Heart right ventricle (tissue), 16 donors: Measurements from ENCODE around the gene MICALL2. TPM values are rescaled to one million over a fixed set of nuclear protein-coding genes. Genes with fewer than 3 reads are reported as not detected.

ENCODE experiments used
- ATAC-seq, 8 donors: fragments of 200-7000 bp; cut with Tn5 transposase; one replicate each; pipeline ENCODE4 v1.9.1; 2020; ENCODE audit warnings: mild to moderate bottlenecking in 8 of 8, moderate library complexity in 8 of 8, moderate number of reproducible peaks in 1 of 8
- DNase-seq, 2 donors: peaks; one replicate each; pipeline ENCODE4 v3.0.0-alpha.2; 2020
- H3K27ac ChIP-seq, 10 donors: fragments of 200-600 bp; sonication (generic) in 2 of 10; one replicate each; pipeline versions ENCODE4 v1.5.0 to v1.8.0; 2020 to 2022; ENCODE audit warnings: mild to moderate bottlenecking in 3 of 10
- H3K27me3 ChIP-seq, 7 donors: fragments of 200-600 bp; one replicate each; pipeline ENCODE4 v1.8.0; 2021 to 2022; ENCODE audit warnings: mild to moderate bottlenecking in 2 of 7
- H3K36me3 ChIP-seq, 9 donors: fragments of 200-600 bp; sonication (generic) in 1 of 9; one replicate each; pipeline versions ENCODE4 v1.5.0 to v1.8.0; 2020 to 2022; ENCODE audit warnings: mild to moderate bottlenecking in 2 of 9
- H3K4me1 ChIP-seq, 9 donors: fragments of 200-600 bp; sonication (generic) in 1 of 9; one replicate each; pipeline versions ENCODE4 v1.5.0 to v1.8.0; 2020 to 2022; ENCODE audit warnings: mild to moderate bottlenecking in 4 of 9
- H3K4me3 ChIP-seq, 10 donors: fragments of 200-600 bp; sonication (generic) in 2 of 10; one replicate each; pipeline versions ENCODE4 v1.5.0 to v1.8.0; 2020 to 2022; ENCODE audit warnings: mild to moderate bottlenecking in 7 of 10, moderate library complexity in 2 of 10
- H3K9me3 ChIP-seq, 11 donors: fragments of 200-600 bp in 10 of 11; sonication (generic) in 2 of 11; one replicate each; pipeline versions ENCODE4 v1.5.0 to v1.8.0; 2013 to 2022; ENCODE audit warnings: mild to moderate bottlenecking in 2 of 11, control low read depth in 1 of 11, moderate library complexity in 1 of 11
- CTCF ChIP-seq, 9 donors: fragments of 200-600 bp; sonication (generic) in 2 of 9; IDR thresholded peaks; one replicate each; pipeline versions ENCODE4 v1.5.0 to v1.8.0; 2021 to 2022; ENCODE audit warnings: antibody characterized with exemption in 9 of 9, mild to moderate bottlenecking in 5 of 9, moderate library complexity in 1 of 9
- WGBS, 2 donors: extraction: QIAGEN DNeasy Blood & Tissue Kit; methylation state at CpG; one replicate each; pipeline ENCODE4 v1.1.7; 2013; ENCODE audit warnings: inconsistent platforms in 1 of 2; 5-methylcytosine and 5-hydroxymethylcytosine counted together
- intact Hi-C, 10 donors: fragments of 100-400 bp; cut with DNase I; formaldehyde crosslinking; loops; one replicate each; pipeline versions ENCODE4 v1.11.1 to v1.14.2; 2022
- polyA plus RNA-seq, 2 donors: library from polyadenylated mRNA; stranded (reverse); fragments of 200-250 nt; gene quantifications; one replicate each; pipeline ENCODE4 v1.2.3, GENCODE V29; 2013
- total RNA-seq, 10 donors: library from RNA; stranded (reverse); fragmentation: NEBNext Ultra II Directional in 3 of 10; extraction: Animal tissue kit (Norgen Biotek cat#: 25700) in 3 of 10; gene quantifications; one replicate each; pipeline versions ENCODE4 v1.2.1 to v1.2.4, GENCODE V29; 2021 to 2023
- donor health status: Arrhythmogenic right ventricular cardiomyopathy.
- donor health status: ischemic (EF 13 %, LVEDD 7.1; RV severe dilation, severe dysfunction).
- donor health status: healthy with polysubstance abuse.
- donor health status: DM: no; HTN: yes; CAD: no.
- donor health status: DM: no; HTN: no; CAD: no.
- donor health status: ischemic (EF 25% LVEDD 6.9; RV normal size, moderate dysfunction).
- donor health status: ischemic (EF 25% LVEDD 5.7; RV mildly dilated, moderate dysfunction).
- donor health status: healthy.
- donor health status: DM: yes; HTN: yes; CAD: no.
- donor health status: Ischemic cardiomyopathy.
- donor health status: ischemic (EF 35%, LVEDD 5.7; RV mildly dilated, moderate dysfunction).
- donor health status: nonischemic (EF 11% LVEDD 7.7; RV severe dilation, severe dysfunction).
- donor health status: DM: yes; HTN: yes; CAD: no.
- donor health status: PGD.
- donor health status: ischemic (EF 29% LVEDD 5.4; RV normal size, mild dysfunction).
- donor health status: nonischemic (EF 23%, LVEDD 6.1; RV moderate dilation, normal function).

Gene MICALL2
- total and polyA plus RNA-seq, 12 donors: 4.6 to 38.3 (median 8.7) TPM

DNA sequence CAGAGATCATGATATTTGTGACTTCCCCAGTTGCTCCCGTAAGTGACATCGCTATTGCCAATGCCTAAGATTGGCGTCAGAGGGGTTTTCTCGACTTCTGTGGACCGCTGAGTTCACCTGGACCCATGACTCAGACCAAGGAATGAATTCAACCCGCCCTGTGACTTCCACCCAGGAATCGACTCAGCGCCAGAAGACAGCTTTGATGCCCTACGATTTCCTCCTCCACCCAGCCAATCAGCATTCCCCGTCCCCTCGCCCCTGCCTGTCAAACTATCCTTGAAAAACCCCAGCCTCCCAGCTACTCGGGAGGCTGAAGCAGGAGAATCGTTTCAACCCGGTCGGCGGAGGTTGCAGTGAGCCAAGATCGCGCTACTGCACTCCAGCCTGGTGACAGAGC is 58.3 kb downstream of the MICALL2 start:
- H3K27me3 ChIP-seq: peaks cover 0 to 71% (median 64%) of the 10 kb centered on the region in 7 donors
- intact Hi-C loops: loop anchor here in 1 of 10 donors (10.0 kb wide), 1 partner anchor 176 kb away; no protein-coding TSS in a partner anchor

GRCh38 chr7:1400371-1400770 is 58.9 kb downstream of the MICALL2 start:
- Histone ChIP-seq H3K27ac (no peak overlapping the region), H3K27me3 (peaks cover 0 to 74% (median 58%) of the 10 kb centered on the region in 7 donors), H3K36me3 (no peaks in the 10 kb centered on the region), H3K4me3 (no peak overlapping the region), H3K9me3 (peaks cover 0 to 18% (median 0%) of the 10 kb centered on the region in 11 donors), H3K4me1 (peaks cover 0 to 13% (median 10%) of the 10 kb centered on the region in 9 donors)
- ATAC-seq: no peak
- intact Hi-C loops: loop anchor here in 1 of 10 donors (10.0 kb wide), 1 partner anchor 176 kb away; no protein-coding TSS in a partner anchor
- no peak for TF ChIP-seq CTCF (IDR thresholded peaks at IDR 0.05)
- WGBS, 2 donors: 39 to 44% methylated on average over 11 of the region's 11 CpGs
- DNase-seq: no peak

More for the DNA sequence above, 58.3 kb downstream of the MICALL2 start:
- Histone ChIP-seq H3K27ac (no peak overlapping the region), H3K9me3 (peaks cover 0 to 18% (median 0%) of the 10 kb centered on the region in 11 donors), H3K4me1 (peaks cover 0 to 13% (median 10%) of the 10 kb centered on the region in 9 donors), H3K4me3 (no peak overlapping the region), H3K36me3 (no peaks in the 10 kb centered on the region)
- no peak for DNase-seq
- no peak for ATAC-seq
- no peak for TF ChIP-seq CTCF (IDR thresholded peaks at IDR 0.05)
- WGBS, 2 donors: 43% methylated on average over 18 of the region's 18 CpGs

GRCh38 chr7:1397491-1398327 is 61.6 kb downstream of the MICALL2 start:
- H3K4me3 ChIP-seq: no peak overlapping the region
- no peak overlapping the region for H3K27ac ChIP-seq
- peaks cover 0 to 29% (median 5%) of the 10 kb centered on the region in 11 donors for H3K9me3 ChIP-seq
- intact Hi-C loops: no loop called here
- peaks cover 0 to 71% (median 48%) of the 10 kb centered on the region in 7 donors for H3K27me3 ChIP-seq
- DNase-seq (no peak), ATAC-seq (no peak)
- H3K4me1 ChIP-seq: no peaks in the 10 kb centered on the region
- no peak for TF ChIP-seq CTCF (IDR thresholded peaks at IDR 0.05)
- 80 to 82% methylated on average over 12 of the region's 12 CpGs for WGBS, 2 donors
- H3K36me3 ChIP-seq: no peaks in the 10 kb centered on the region

DNA sequence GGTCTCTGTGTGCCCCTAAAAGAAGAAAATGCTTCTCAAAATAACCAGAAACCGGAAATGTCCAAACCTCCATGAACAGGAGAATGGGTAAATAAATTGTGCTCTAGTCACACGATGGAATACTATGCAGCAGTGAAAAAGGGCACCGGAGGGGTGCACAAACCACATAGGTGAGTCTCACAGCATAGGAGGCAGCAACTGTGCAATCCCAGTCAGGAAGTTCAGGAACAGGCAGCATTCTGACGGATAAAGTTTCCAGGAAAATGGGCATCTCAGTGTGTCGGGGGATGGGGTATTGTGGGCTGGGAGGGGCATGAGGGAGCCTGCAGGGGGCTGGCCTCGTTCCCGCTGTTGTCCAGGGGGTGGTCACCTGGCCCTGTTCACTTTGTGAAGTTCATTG is 63.1 kb downstream of the MICALL2 start:
- no peaks in the 10 kb centered on the region for H3K4me1 ChIP-seq
- TF ChIP-seq CTCF (IDR thresholded peaks at IDR 0.05): no peak
- no peak for ATAC-seq
- no peak for DNase-seq
- intact Hi-C loops: no loop called here
- H3K9me3 ChIP-seq: peaks cover 0 to 27% (median 6%) of the 10 kb centered on the region in 11 donors
- H3K27ac ChIP-seq: no peak overlapping the region
- 72 to 76% methylated on average over 7 of the region's 7 CpGs for WGBS, 2 donors
- no peaks in the 10 kb centered on the region for H3K36me3 ChIP-seq
- peaks cover 0 to 73% (median 47%) of the 10 kb centered on the region in 7 donors for H3K27me3 ChIP-seq
- H3K4me3 ChIP-seq: no peak overlapping the region
